Stimulated activated CD4-positive, alpha-beta T cell treated with anti-CD3 and anti-CD28 coated beads, Interleukin-4, amount 100 ng/mL, for 48 hours (primary cell): ENCODE measurements around the gene CYP2W1.

Source experiments
- DNase-seq, 2 donors: peaks; one replicate each; pipeline ENCODE4 v3.0.0-alpha.2; 2020; ENCODE audit warnings: low read depth in 2 of 2

CYP2W1 gene

DNA sequence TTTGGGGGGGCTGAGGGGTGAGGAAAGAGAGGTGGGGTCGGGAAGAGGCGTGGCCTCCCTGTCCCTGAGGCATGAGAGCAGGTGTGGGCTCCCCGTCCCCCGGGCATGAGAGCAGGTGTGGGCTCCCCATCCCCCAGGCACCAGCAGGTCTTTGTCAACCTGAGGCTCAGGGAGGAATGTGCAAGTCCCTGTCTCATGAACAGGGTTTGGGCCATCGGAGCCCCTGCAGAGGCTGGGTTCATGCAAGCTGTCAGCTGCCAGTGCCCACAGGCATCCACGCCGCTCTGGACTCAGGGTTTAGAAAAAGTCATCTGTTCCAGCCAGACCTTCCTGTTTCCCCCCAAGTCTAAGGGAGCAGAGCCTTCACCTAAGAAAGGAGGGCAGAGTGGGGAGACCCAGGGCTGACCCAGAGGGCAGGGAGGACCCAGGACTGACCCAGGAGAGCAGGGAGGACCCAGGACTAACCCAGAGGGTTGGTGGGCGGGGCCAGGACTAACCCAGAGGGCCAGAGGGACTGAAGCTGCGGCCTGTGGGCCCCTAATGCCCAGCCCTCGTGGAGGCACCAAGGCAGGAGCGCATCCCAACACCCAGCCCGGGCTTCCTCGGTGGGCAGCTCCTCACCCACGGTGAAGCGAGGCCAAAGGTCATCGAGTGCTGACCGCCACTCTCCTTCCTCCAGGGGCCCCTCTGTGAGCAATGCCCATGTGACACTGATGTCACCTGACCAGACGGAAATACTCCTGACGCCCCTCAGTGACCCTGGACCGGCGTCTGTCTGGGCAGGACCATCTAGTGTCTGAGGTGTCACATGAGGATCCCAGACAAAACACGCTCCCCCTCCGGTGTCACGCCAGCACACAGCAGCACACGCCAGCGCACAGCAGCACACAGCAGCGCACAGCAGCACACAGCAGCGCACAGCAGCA is 32.5 kb downstream of the CYP2W1 start:
- no peak for DNase-seq

DNA sequence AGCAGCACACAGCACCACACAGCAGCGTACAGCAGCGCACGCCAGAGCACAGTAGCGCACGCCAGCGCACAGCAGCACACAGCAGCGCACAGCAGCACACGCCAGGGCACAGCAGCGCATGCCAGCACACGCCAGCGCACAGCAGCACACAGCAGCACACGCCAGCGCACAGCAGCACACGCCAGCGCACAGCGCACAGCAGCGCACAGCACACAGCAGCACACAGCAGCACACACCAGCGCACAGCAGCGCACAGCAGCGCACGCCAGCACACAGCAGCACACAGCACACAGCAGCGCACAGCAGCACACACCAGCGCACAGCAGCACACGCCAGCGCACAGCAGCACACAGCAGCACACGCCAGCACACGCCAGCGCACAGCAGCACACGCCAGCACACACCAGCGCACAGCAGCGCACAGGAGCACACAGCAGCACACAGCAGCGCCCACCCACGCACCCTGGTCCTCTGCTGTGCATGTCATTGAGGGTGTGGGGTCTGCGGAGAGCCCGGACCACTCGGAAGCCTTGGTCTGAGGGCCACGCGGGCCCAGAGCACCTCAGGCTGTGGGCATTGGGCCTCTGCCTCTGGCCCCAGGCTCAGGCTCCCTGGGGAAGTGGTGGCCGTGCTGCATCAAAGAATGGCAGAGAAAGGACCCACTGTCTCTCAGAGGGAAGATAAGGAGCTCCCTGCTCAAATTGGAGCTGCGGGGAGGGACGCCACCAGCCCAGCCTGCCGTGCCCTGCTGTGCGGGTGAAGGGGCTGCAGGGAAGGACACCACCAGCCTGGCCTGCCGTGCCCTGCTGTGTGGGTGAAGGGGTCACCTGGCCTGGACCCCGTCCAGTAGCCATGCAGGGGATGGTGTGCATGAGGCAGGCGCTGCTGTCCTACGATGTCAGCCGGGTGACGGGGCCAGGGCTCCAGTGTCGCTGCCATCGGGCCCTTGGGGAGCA is 33.9 kb downstream of the CYP2W1 start:
- DNase-seq = no peak

DNA sequence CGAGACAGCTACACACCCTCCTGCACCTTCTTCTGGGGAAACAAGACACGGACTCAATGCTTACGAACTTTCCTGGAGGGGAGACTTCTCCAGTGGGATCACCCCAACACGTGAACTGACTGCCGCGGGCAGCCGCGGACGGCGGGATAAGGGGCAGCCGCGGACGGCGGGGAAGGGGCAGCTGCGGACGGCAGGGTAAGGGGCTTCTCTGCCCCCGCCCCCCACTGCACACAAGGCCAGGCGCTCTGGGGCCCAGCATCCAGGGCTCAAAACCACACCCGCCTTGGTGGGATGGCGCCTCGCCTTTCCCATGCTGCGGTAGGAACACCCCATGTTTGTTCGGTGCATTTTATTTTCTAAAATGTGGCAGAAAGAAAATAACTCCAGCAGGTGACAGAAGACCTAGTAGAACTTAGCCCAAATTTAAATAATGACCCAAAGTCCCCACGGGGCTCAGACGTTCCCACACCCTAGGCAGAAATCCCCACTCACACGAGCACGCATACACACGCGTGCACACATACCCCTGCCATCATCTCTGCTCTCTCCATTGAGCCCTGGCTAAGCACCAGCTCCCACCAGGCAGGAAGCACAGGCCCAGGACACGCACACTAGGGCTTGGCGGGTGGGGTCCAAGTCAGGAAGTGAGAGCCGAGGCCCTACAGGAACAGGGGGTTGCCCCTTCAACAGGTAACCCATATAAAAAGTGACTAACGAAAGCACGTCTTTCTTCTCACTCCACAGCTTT is 34.8 kb downstream of the CYP2W1 start:
- DNase-seq = no peak

DNA sequence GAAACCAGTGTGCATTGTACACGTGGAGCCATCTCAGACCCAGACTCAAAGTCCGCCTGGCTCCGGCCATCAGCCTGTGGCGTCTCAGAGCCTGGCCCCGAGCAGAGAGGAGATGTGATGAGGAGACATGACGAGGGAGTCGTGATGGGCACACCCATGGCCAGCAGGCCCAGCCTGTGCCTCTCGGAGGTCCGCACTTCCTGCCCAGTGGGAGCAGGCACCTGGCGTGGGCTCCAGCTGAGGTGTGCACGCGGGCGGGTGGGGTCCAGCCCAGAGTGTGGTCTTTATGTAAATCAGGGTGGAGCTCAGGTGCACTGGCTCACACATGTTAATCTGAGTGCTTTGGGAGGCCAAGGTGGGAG is 35.3 kb downstream of the CYP2W1 start:
- DNase-seq = no peak

DNA sequence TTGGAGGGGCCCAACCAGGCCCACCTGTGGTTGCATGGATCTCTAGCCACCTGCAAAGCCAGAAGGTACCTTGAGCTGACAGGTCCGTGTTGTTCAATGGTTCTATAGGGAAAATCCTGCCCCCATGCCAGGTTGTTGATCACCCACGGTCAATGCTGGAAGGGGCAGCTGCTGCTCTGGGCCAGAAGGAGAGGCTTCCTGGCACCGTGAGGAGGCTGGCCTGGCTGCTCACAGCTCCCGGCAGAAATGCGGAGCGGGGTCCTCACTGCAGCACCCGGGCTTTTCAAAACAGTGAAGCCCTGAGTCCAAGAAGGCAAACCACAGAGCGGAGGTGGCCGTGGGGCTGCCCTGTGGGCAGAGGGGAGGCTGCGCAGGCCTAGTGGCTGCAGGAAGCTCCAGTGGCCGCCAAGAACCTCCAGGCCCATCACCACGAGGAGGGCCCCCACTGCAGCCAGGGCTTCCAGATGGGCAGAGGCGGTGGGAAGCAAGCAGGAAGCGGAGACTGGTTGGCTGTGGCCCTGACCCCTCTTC is 36.3 kb downstream of the CYP2W1 start:
- no peak for DNase-seq

DNA sequence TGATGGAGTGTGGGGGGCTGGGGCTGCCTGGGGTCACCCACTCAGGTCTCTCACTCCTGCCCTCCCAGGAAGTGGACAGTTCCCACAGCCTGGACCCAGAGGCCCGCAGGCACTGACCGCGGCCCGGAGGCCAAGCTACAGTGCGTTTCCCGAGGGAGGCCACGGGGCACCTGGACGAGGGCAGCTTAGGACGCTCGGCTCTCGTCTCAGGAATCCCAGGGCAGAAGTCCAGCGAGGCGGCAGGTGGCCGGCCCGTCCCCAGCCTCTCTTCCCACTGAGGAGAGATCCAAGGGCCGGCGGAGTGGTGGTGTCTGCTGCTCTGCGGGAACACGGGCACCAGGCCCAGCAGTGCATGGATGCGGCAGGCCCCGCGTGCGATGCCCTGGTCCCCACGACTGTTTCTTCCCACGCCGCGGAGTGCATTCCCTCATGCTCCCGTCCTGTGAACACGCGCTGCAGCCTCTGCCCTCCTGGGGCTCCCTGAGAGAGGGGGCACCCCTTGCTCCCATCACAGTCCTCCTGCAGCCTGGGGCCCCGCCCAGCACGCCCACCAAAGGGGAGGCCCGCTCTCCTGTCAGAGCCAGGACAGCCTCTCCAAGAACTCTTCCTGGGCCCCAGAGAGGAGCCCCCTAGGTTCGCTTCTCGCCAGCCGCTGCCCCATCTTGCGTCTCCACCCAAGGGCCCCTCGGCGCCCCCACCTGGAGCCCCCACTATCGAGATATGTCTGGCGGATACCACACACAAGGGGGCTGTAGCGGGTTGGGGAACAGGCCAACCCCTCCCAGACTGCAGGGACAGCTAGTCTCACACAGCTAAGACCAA is 37.0 kb downstream of the CYP2W1 start:
- no peak for DNase-seq

DNA sequence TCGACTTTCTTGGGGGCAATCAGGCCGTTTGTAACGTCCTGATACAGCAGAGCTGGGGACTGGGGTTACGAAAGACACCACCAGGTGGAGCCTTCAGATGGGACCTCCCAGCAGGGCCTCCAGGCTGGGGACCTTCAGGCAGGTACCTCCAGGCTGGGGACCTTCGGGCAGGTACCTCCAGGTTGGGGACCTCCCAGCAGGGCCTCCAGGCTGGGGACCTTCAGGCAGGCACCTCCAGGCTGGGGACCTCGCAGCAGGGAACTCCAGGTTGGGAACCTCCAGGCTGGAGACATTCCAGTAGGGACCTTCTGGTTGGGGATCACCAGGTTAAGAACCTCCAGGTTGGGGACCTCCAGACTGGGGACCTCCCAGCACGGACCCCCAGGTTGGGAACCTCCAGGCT is 37.9 kb downstream of the CYP2W1 start:
- no peak for DNase-seq

DNA sequence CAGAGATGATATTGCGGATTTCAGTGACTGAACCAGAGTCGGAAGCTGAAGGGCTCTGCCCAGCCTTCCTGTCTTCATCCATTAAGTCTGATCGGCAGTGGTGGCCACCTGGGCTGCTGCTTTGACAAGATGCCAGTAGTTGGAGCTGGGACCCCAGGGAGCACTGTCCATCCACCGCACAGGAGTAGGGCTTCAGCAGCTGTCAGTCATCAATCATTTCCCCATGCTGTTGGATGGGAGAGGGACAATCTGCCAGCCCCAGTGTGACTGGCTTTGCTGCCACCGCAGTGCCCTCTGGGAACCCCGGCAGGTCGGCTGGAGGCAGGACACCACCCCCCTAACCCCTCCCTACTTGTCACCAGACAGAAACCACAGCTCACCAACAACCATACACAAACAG is 38.4 kb downstream of the CYP2W1 start:
- no peak for DNase-seq

DNA sequence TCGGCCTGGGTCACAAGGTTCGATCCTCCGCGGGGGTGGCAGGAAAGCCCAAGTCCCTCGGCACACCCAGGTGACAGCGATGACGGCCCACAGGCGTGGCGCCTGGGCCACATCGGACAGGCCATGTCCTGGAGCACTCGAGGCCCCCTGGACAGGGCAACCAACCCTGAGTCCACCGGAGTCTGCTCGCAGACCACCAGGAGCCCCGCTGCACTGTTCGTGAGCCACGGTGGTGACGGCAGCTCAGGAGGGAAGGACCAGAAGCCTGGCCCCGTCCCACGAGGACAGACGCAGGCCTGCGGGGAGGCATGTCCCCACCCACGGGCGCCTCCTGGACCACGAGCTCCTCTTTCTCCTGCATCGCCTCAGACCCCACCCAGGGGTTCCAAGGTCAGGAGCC is 39.0 kb downstream of the CYP2W1 start:
- no peak for DNase-seq

DNA sequence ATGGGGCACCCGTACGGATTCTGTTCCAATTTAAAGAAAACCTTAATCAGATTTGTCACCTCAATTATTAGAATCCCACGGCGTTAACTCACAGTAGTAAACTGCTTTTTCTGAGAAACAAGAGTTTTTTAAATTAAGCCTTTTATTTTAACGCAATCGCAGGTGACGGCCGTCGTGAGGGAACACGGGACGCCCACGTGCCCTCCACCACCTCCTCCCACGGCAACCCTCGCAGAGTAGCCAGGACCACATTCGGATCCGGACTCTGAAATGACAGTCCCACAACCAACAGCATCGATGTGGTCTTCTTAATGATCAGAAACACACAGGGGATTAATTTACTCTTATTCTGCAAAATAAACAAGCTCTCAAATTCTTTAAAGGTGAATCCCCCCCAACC is 39.4 kb downstream of the CYP2W1 start:
- DNase-seq = no peak

DNA sequence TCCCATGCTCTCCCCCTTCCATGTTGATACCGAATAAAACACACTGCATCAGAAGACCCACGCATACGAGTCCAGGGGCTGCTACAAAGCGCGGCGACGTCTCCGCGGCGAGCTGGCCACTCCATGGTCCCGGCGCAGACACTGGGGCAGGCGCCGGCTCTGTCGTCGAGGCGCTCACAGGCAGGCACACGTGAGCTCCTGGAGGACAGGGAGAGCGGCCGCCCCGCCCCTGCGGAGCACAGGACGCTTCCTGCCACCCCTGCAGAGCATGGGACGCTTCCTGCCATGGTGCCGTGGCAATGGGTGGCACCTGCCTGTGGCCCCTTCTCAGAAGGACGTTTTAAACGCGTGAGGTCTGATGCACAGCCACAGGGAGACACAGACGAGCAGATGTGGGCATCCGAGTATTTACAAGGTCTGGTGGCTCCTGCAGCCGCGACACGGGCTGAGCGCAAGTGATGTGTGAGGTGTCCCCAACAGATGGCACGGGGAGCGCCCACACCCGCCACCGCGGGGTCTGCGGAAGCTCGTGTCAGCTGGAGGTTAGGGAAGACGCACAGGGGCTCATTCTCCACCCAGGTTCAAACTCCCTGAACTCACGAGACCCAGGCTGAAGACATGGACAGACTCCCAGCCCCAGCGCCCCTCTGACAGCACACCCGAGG is 40.0 kb downstream of the CYP2W1 start:
- DNase-seq = no peak

DNA sequence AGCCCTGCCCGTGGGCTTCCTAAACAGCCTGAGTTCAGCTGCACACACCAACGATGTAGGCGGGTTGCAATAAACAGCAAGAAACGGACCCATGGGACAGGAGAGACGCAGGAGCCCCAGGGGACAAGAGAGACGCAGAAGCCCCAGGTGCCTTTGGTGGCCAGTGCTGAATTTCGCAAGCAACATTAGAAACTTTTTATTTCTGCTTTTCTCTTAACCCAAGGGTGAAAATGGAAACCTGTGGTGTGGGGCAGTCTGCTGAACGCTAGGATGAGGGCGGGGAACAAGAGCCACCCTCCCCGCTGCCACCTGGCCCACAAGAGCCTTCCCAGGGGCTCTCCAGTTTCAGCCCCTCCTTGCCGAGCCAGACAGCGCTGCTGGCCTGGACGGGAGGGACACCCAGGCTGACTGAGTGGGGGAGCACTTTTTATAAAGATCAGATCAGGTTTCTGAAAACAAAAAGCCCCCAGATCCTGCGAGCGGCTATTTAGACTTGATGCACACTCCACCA is 41.4 kb downstream of the CYP2W1 start:
- no peak for DNase-seq

DNA sequence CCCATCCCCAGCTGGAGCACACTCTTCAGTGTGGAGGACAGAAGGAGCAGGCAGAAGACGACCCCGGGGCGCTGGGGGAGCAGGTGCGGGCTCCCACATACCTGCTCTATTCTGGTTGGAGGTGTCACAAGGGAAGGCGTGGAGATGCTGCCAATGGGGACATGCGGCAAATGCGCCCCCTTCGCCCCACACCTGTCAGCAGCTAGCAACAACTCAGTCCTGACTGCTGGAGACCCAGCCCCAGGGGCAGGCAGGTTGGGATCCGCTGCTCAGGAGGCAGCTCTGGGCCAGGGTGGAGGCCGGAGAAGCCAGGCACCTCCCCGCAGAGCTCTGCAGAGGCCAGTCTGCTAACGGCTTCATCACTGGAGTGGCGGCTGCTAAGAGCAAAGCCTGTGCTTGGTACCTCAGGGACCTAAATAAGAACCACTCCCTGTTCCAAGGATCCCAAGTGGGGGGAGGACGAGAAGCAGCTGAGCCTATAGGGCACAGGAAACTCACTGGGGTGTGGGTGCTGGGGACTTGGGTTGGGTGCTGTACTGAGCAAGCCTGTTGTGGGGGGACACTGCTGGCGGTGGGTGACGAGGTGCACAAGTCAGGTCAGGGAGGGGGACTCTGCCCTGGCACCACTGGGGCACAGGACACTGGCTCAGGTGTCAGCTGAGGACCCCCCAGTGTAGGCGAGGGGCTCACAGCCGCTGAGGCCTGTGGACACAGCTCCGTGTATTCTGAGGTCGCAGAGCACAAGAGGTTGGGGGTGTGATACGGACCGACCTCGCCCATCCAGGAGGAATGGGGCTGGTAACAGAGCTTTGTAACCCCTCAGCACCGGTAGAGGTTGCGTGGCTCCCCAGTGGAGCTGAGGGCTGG is 42.1 kb downstream of the CYP2W1 start:
- DNase-seq = no peak

DNA sequence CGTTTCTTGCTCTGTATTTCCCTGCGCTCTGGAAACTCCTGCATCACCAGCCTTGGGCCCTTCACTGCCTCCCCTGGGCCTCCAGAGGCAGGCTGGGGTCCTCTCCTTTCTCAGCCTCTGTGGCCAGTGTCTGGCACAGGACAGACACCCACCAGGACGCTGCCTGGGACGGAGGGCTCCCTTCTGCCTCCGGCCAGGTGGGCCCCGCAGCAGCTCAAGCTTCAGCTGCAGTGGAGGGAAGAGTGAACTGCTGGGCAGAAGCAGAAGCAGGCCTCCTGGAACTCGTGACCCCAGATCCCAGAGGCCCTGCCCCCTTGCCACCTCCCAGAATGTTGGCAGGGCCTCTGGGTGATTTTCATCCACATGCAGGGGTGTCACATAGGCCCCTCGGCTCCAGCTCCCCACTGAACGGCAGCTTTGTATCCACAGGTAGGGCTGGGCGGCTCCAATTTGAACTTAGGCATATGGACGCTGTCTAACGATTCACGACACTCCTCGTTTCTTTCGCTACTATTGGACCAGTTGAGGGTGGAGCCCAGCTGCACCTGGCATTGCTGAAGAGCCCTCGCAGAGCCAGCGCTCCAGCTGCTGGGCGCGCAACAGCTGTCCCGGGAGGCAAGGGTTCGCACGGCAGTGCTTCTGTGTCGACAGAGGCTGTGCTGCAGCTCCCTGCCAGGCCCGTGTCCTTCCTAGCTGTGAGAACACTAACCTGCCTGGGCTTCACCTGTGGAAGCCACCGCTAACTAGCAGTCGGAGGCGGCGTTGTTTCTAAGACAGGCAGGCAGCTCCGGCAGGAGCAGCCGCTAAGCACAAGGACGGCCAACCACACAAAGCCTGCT is 43.0 kb downstream of the CYP2W1 start:
- DNase-seq = no peak

DNA sequence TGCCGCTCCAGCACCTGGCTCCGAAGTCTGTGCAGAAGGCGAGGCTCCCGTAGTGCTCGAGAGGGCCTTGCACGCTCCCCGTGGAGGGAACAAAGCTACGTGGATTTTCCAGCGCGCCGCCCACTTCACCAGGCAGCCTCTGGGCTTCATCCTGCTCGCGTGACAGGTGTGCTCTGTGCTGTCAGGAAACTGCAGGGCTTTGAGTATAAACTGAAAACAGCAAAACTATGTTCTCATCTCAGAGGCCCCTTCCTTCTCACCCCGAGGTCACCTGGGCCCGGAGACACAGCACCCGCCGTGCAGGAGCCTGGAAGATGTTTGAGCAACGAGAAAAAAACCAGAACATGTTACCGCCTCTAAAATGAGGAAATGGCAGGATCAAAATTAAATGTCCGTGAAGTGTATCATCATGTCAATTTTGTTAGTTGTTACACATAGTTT is 43.8 kb downstream of the CYP2W1 start:
- DNase-seq = no peak

DNA sequence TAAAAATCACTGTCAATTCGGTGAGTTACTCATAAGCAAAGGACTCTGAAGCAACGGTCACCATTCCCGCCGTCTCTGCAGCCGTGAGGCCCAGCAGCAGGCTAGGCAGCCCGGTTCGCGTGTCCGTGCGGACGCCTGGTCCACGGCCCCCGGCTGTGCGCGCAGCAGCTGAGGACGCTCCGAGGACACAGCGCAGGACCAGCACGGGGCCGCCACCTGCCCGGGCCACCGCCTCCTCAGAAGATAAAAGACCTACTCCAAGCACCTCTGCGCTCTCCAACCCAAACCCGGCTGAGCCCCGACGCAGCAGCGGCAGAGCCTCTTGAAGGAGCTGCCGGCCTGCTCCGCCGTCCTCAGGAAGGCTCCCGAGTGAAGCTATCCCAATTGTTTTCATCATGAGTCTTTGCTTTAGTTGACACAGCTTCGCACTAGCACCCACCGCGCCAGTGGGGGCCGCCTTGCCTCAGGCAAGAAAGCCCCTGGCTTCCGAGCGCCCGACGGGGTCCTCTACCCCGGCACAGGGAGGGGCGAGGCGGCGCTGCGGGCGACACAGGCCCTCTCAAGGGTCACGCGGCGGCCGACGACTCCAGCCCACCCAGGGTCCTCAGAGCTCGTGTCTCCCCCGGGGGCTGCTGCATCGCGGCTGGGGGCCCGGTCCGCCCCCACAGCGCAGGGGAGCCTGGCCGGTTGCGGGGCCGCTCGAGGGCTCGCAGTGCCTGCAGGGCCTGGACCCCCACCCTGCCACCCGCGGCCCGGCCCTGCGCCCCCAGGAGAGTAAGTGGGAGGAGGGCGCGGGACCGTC is 44.5 kb downstream of the CYP2W1 start:
- DNase-seq = no peak

DNA sequence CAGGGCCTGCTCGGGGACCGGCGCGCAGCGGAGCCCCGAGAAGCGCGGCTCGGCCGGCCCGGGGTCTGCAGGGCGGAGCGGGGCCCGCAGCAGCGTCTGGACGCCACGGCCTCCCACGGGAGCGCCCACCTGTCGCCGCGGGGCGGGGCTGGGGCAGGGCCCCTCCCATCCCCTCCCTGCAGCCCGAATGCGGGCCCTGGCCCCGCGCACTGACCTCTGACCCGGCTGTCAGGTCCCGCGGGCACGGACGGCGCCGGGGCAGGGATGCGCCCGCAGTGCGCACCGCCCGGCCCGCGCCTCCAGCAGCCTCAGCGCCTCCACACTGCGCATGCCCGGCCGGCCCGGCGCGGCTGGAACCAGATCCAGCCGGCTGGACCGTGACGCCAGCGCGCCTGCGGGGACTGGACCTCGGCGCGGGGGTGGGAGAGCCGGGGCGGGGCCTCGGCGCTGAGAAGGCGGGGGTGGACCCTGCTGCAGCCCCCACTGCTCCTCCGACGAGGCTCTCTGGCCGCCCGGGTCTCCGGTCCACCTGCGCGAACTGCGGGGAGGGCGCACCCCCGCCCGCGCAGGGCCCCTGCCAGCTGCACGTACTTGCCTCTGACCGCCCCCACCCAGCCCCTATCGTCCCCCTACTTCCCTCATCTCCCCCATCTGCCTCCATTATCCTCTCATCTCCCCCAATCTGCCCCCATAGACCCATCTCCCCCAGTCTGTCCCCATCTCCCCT is 45.2 kb downstream of the CYP2W1 start:
- DNase-seq = peak; percentile 77 to 83
